GM23338 (cell line): ENCODE data around the gene GABBR1.

Experiments used
- CREB1 ChIP-seq: fragments of 250-450 bp; sonication (Bioruptor Pico); IDR thresholded peaks from 2 replicates; pipeline ENCODE4 v1.5.0; 2020; ENCODE audit warnings: low read depth, mild to moderate bottlenecking, moderate library complexity
- CTCF ChIP-seq, 2 experiments: fragments of 200-600 bp in 1 of 2; sonication (generic) in 1 of 2; conservative IDR thresholded peaks; 2 replicates each; pipeline versions ENCODE4 v1.5.1 to v1.6.1; 2016 to 2017; ENCODE audit warnings: antibody characterized with exemption in 2 of 2, low read depth in 2 of 2, mild to moderate bottlenecking in 2 of 2, moderate library complexity in 1 of 2
- ETS1 ChIP-seq: IDR thresholded peaks from 2 replicates; pipeline ENCODE4 v1.6.1; 2016; ENCODE audit warnings: antibody characterized with exemption
- EZH2 ChIP-seq: fragments of 200-600 bp; sonication (generic); IDR thresholded peaks from one replicate; pipeline ENCODE4 v1.8.0; 2017; ENCODE audit warnings: antibody characterized with exemption, mild to moderate bottlenecking, low read depth; ENCODE audit not compliant: unreplicated experiment
- EZH2phosphoT487 ChIP-seq: fragments of 200-600 bp; sonication (generic); IDR thresholded peaks from one replicate; pipeline ENCODE4 v1.8.1; 2018; ENCODE audit warnings: antibody characterized with exemption; ENCODE audit not compliant: unreplicated experiment
- JUNB ChIP-seq: IDR thresholded peaks from one replicate; pipeline ENCODE4 v1.6.1; 2016; ENCODE audit warnings: antibody characterized with exemption; ENCODE audit not compliant: unreplicated experiment
- NANOG ChIP-seq: IDR thresholded peaks from 2 replicates; pipeline ENCODE4 v1.6.1; 2016; ENCODE audit warnings: antibody characterized with exemption, borderline replicate concordance
- POLR2AphosphoS5 ChIP-seq: IDR thresholded peaks from 2 replicates; pipeline ENCODE4 v1.6.1; 2016; ENCODE audit warnings: antibody characterized with exemption, low read depth
- REST ChIP-seq: IDR thresholded peaks from one replicate; pipeline ENCODE4 v1.6.1; 2018; ENCODE audit warnings: antibody characterized with exemption; ENCODE audit not compliant: unreplicated experiment
- STAT1 ChIP-seq: IDR thresholded peaks from one replicate; pipeline ENCODE4 v1.6.1; 2016; ENCODE audit warnings: antibody characterized with exemption; ENCODE audit not compliant: unreplicated experiment

GRCh38 chr6:29576056-29576455 lies 56.9 kb downstream of the GABBR1 start:
- TF ChIP-seq CTCF (conservative IDR thresholded peaks at IDR 0.05; ENCODE audit: low read depth in 2 of 2) (no peak), EZH2 (no peak), POLR2AphosphoS5 (no peak), CREB1 (no peak), STAT1 (no peak), JUNB (no peak), EZH2phosphoT487 (no peak), REST (no peak), NANOG (no peak), ETS1 (no peak)
